H1 (cell line): ENCODE data around the gene KHDC4. TPM values are rescaled to one million over a fixed set of nuclear protein-coding genes. Genes with fewer than 3 reads are reported as not detected.

ENCODE experiments used
- CTCF ChIA-PET: fragments of 300-600 bp; sonication (Branson Sonifier 250); formaldehyde crosslinking; loops from one replicate; lab custom pipeline; 2021; ENCODE audit not compliant: partially characterized antibody; lab: Charles Lee
- POLR2A ChIA-PET: fragments of 300-600 bp; sonication (Branson Sonifier 250); formaldehyde crosslinking; loops from one replicate; lab custom pipeline; 2021; ENCODE audit warnings: inconsistent platforms; ENCODE audit not compliant: partially characterized antibody; lab: Charles Lee
- DNase-seq, 2 experiments: peaks; one replicate each; pipeline versions ENCODE4 v3.0.0 to v3.0.0-alpha.2; 2010 to 2022; ENCODE audit warnings: low spot score in 2 of 2, low read depth in 1 of 2, mixed read lengths in 1 of 2
- FAIRE-seq: peaks from 2 replicates; lab custom pipeline; 2011; peaks lifted over from hg19 to GRCh38; lab: Jason Lieb, UNC
- H2AFZ ChIP-seq: 2 replicates; pipeline ENCODE4 v1.8.1; 2012; ENCODE audit warnings: low read length, inconsistent platforms
- H2AK5ac ChIP-seq: 2 replicates; pipeline ENCODE4 v1.6.1; 2013; ENCODE audit warnings: low read depth, low read length
- H2BK120ac ChIP-seq: replicated peaks from 2 replicates; pipeline ENCODE3; 2013; ENCODE audit warnings: low read depth, low read length, inconsistent platforms
- H2BK12ac ChIP-seq: 2 replicates; pipeline ENCODE4 v1.6.1; 2013; ENCODE audit warnings: low read depth, low read length
- H2BK15ac ChIP-seq: 2 replicates; pipeline ENCODE4 v1.6.1; 2013; ENCODE audit warnings: low read length
- H2BK20ac ChIP-seq: 2 replicates; pipeline ENCODE4 v1.6.1; 2013; ENCODE audit warnings: low read length
- H2BK5ac ChIP-seq: 2 replicates; pipeline ENCODE4 v1.6.1; 2013; ENCODE audit warnings: low read depth, low read length
- H3K14ac ChIP-seq: 2 replicates; pipeline ENCODE4 v1.6.1; 2013; ENCODE audit warnings: inconsistent platforms; ENCODE audit not compliant: insufficient read length
- H3K18ac ChIP-seq: 2 replicates; pipeline ENCODE4 v1.6.1; 2013; ENCODE audit warnings: low read length; ENCODE audit errors: extremely low read depth
- H3K23ac ChIP-seq: 2 replicates; pipeline ENCODE4 v1.6.1; 2013; ENCODE audit warnings: inconsistent platforms; ENCODE audit not compliant: insufficient read length
- H3K23me2 ChIP-seq: 2 replicates; pipeline ENCODE4 v1.6.1; 2013; ENCODE audit warnings: low read depth, low read length
- H3K27ac ChIP-seq: 2 replicates; pipeline ENCODE4 v1.6.1; 2011; ENCODE audit warnings: low read depth, low read length, inconsistent platforms
- H3K27me3 ChIP-seq, 4 experiments: replicated peaks in 1 of 4; 1 replicate in 1 of 4; 2 replicates in 3 of 4; pipeline versions ENCODE4 v1.6.1 to v1.8.1; 2011 to 2013; ENCODE audit warnings: low read length in 3 of 4, mild to moderate bottlenecking in 3 of 4, inconsistent platforms in 2 of 4, mixed read lengths in 2 of 4, moderate library complexity in 1 of 4; ENCODE audit not compliant: control insufficient read depth in 3 of 4, insufficient read depth in 3 of 4; ENCODE audit errors: extremely low read depth in 1 of 4
- H3K36me3 ChIP-seq, 4 experiments: 2 replicates each; pipeline versions ENCODE4 v1.6.1 to v1.8.1; 2011 to 2013; ENCODE audit warnings: mild to moderate bottlenecking in 4 of 4, low read length in 3 of 4, moderate library complexity in 2 of 4, control low read depth in 1 of 4, inconsistent platforms in 1 of 4; ENCODE audit not compliant: insufficient read depth in 4 of 4, control insufficient read depth in 2 of 4
- H3K4ac ChIP-seq: replicated peaks from 2 replicates; pipeline ENCODE3; 2013; ENCODE audit warnings: low read length, low read depth, mixed read lengths, inconsistent platforms; ENCODE audit not compliant: insufficient read length
- H3K4me1 ChIP-seq, 4 experiments: replicated peaks in 1 of 4; 1 replicate in 1 of 4; 2 replicates in 3 of 4; pipeline versions ENCODE4 v1.6.1 to v1.8.1; 2011 to 2013; ENCODE audit warnings: low read length in 3 of 4, inconsistent platforms in 2 of 4, mixed read lengths in 1 of 4; ENCODE audit not compliant: insufficient read depth in 4 of 4, control insufficient read depth in 3 of 4
- H3K4me2 ChIP-seq, 2 experiments: 2 replicates each; pipeline versions ENCODE4 v1.6.1 to v1.8.1; 2011 to 2013; ENCODE audit warnings: low read depth in 2 of 2, low read length in 2 of 2, control low read depth in 1 of 2, inconsistent platforms in 1 of 2, mild to moderate bottlenecking in 1 of 2; ENCODE audit not compliant: insufficient read depth in 1 of 2
- H3K4me3 ChIP-seq, 4 experiments: fragments of 200-600, 300-600 bp in 1 of 4; sonication (generic), shearing (Covaris generic), sonication (Bioruptor Twin) in 1 of 4; 2 replicates each; pipeline versions ENCODE4 v1.5.1 to v1.8.1; 2011 to 2016; ENCODE audit warnings: low read length in 4 of 4, low read depth in 3 of 4, control low read depth in 2 of 4, inconsistent platforms in 2 of 4, mild to moderate bottlenecking in 2 of 4, mixed read lengths in 1 of 4, moderate library complexity in 1 of 4; ENCODE audit not compliant: insufficient read depth in 2 of 4; ENCODE audit errors: extremely low read depth in 1 of 4
- H3K56ac ChIP-seq: replicated peaks from 2 replicates; pipeline ENCODE3; 2013; ENCODE audit warnings: low read depth, mild to moderate bottlenecking, mixed read lengths, low read length, inconsistent platforms; ENCODE audit not compliant: insufficient read length
- H3K79me1 ChIP-seq: 2 replicates; pipeline ENCODE4 v1.6.1; 2013; ENCODE audit warnings: low read depth, low read length, control low read depth
- H3K79me2 ChIP-seq, 2 experiments: 2 replicates each; pipeline versions ENCODE4 v1.6.1 to v1.8.1; 2012 to 2013; ENCODE audit warnings: low read length in 2 of 2, mild to moderate bottlenecking in 2 of 2, inconsistent platforms in 1 of 2; ENCODE audit not compliant: insufficient read depth in 2 of 2, control insufficient read depth in 1 of 2
- H3K9ac ChIP-seq, 4 experiments: replicated peaks in 1 of 4; 1 replicate in 1 of 4; 2 replicates in 3 of 4; pipeline versions ENCODE4 v1.6.1 to v1.8.1; 2011 to 2013; ENCODE audit warnings: low read depth in 3 of 4, low read length in 3 of 4, control low read depth in 2 of 4, mild to moderate bottlenecking in 2 of 4, moderate library complexity in 2 of 4, inconsistent platforms in 1 of 4; ENCODE audit errors: extremely low read depth in 1 of 4
- H3K9me3 ChIP-seq, 2 experiments: 2 replicates each; pipeline versions ENCODE4 v1.6.1 to v1.8.1; 2012 to 2013; ENCODE audit warnings: mild to moderate bottlenecking in 2 of 2, moderate library complexity in 2 of 2, control low read depth in 1 of 2, inconsistent platforms in 1 of 2, low read depth in 1 of 2, low read length in 1 of 2, mixed read lengths in 1 of 2; ENCODE audit not compliant: insufficient read depth in 2 of 2
- H4K20me1 ChIP-seq, 2 experiments: replicated peaks in 1 of 2; 2 replicates each; pipeline versions ENCODE3 to v1.8.1; 2011 to 2013; ENCODE audit warnings: inconsistent platforms in 2 of 2, low read length in 2 of 2, mild to moderate bottlenecking in 1 of 2; ENCODE audit not compliant: insufficient read depth in 2 of 2, control insufficient read depth in 1 of 2
- H4K5ac ChIP-seq: 2 replicates; pipeline ENCODE4 v1.6.1; 2013; ENCODE audit warnings: low read length, low read depth, mixed read lengths, inconsistent platforms; ENCODE audit not compliant: insufficient read length
- H4K8ac ChIP-seq: 2 replicates; pipeline ENCODE4 v1.8.0; 2013; ENCODE audit warnings: mild to moderate bottlenecking, moderate library complexity, low read length, inconsistent platforms; ENCODE audit not compliant: insufficient read depth; ENCODE audit errors: extremely low read depth
- H4K91ac ChIP-seq: replicated peaks from 2 replicates; pipeline ENCODE3; 2013; ENCODE audit warnings: low read length, mixed read lengths, inconsistent platforms; ENCODE audit not compliant: insufficient read length
- CBX5 ChIP-seq: fragments of 300-800, 300-1000 bp; sonication (generic); IDR thresholded peaks from 2 replicates; pipeline ENCODE4 v1.7.1; 2016; ENCODE audit warnings: antibody characterized with exemption, low read length, low read depth
- CREB1 ChIP-seq: IDR thresholded peaks from 2 replicates; pipeline ENCODE4 v1.6.1; 2012; ENCODE audit warnings: inconsistent platforms
- HDAC6 ChIP-seq: IDR thresholded peaks from one replicate; pipeline ENCODE4 v1.7.1; 2012; ENCODE audit warnings: low read depth, mild to moderate bottlenecking, inconsistent platforms, low read length, moderate library complexity
- NANOG ChIP-seq: IDR thresholded peaks from 2 replicates; pipeline ENCODE4 v1.6.1; 2011; ENCODE audit warnings: low read length, low read depth, mild to moderate bottlenecking, inconsistent platforms; ENCODE audit not compliant: insufficient read depth, poor library complexity, severe bottlenecking
- RXRA ChIP-seq: IDR thresholded peaks from 2 replicates; pipeline ENCODE4 v1.6.1; 2011; ENCODE audit warnings: low read depth, mild to moderate bottlenecking, low read length, moderate library complexity; ENCODE audit not compliant: insufficient read depth
- YY1 ChIP-seq: IDR thresholded peaks from 2 replicates; pipeline ENCODE4 v1.6.1; 2011; ENCODE audit warnings: low read depth, mild to moderate bottlenecking, low read length
- WGBS, 2 experiments: shearing (Covaris generic) in 1 of 2; methylation state at CpG; one replicate each; pipeline versions ENCODE4 v1.1.6 to v1.1.7; 2013 to 2015; ENCODE audit warnings: low lambda C conversion rate in 2 of 2, mixed read lengths in 2 of 2, inconsistent platforms in 1 of 2, low coverage in 1 of 2, missing lambda C conversion rate in 1 of 2; ENCODE audit not compliant: insufficient replicate concordance in 2 of 2, insufficient coverage in 1 of 2, insufficient read length in 1 of 2; ENCODE audit errors: extremely low coverage in 1 of 2, missing lambda C conversion rate in 1 of 2; 5-methylcytosine and 5-hydroxymethylcytosine counted together
- polyA plus RNA-seq, 7 experiments: library from polyadenylated mRNA; depleted of rRNA in 3 of 7; stranded (reverse) in 5 of 7; unstranded in 2 of 7; fragments of >200 nt in 5 of 7; fragments of 200-250 nt in 2 of 7; gene quantifications; 1 replicate in 5 of 7; 2 replicates in 1 of 7; 4 replicates in 1 of 7; pipeline versions ENCODE4 v1.2.1 to v1.2.3, GENCODE V29; 2011 to 2013; ENCODE audit warnings: missing spikeins in 2 of 7, mixed read lengths in 2 of 7
- total RNA-seq: library from RNA; stranded (reverse); fragmentation: NEBNext Ultra II Directional; extraction: Animal tissue kit (Norgen Biotek cat#: 25700); gene quantifications from 2 replicates; pipeline ENCODE4 v1.2.1, GENCODE V29; 2021

The KHDC4 gene
- total and polyA plus RNA-seq, 2 of the 8 experiments (the other 6 are each of a cell fraction or from before 2014, with no cell fraction given) = 56.6 to 81.1 TPM

DNA sequence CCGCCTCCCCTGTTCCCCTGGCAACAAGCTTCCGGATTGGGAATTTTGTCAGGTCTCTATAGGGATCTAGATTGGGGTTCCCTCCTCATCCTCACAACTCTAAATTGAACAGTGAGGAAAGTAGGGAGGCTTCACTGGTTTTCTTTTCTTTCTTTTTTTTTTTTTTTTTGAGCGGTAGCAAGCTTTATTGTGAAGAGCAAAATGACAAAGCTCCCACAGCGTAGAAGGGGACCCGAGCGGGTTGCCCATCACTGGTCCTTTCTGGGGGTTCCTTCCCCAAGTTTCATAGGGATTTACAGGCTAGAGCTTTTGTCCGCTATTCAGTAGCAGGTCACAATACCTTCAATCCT lies 33.8 kb upstream of the KHDC4 start:
- H3K4me3 ChIP-seq = no peak overlapping the region
- H4K91ac ChIP-seq = no peak overlapping the region
- H2BK20ac ChIP-seq = no peak overlapping the region
- TF ChIP-seq HDAC6 (no peak), CBX5 (no peak), NANOG (no peak), RXRA (no peak), YY1 (no peak), CREB1 (no peak)
- H3K36me3 ChIP-seq = peaks cover 17 to 43% (median 31%) of the 10 kb centered on the region in 4 experiments
- 0 out of 4 replicates have a peak overlapping the region, but pooled peaks of 1 of the 2 experiments have one; percentile 9 for H3K4me2 ChIP-seq
- no peak overlapping the region for H3K14ac ChIP-seq
- DNase-seq (no peak), FAIRE-seq (no peak)
- WGBS, 2 experiments = 77% methylated on average over 6 of the region's 7 CpGs; no CpG with 5 or more reads in 1 of the 2 experiments
- H2BK12ac ChIP-seq = no peak overlapping the region
- H3K18ac ChIP-seq = no peak overlapping the region
- no peaks in the 10 kb centered on the region for H3K9me3 ChIP-seq
- peak overlapping the region; percentile 75; the same call in 1 of the 2 replicates for H3K27ac ChIP-seq
- no peak overlapping the region for H2BK120ac ChIP-seq
- no peak overlapping the region for H2AK5ac ChIP-seq
- H3K4me1 ChIP-seq = peaks cover 0 to 33% (median 17%) of the 10 kb centered on the region in 4 experiments; a peak in 6 of 7 replicates
- no peak overlapping the region for H2BK5ac ChIP-seq
- peaks cover 28% of the 10 kb centered on the region for H3K79me1 ChIP-seq
- no peaks in the 10 kb centered on the region for H3K23me2 ChIP-seq
- no peak overlapping the region for H3K56ac ChIP-seq
- H3K4ac ChIP-seq = no peak overlapping the region
- H4K5ac ChIP-seq = no peak overlapping the region
- no peaks in the 10 kb centered on the region for H3K27me3 ChIP-seq
- H3K9ac ChIP-seq = no peak overlapping the region
- peaks cover 17 to 31% of the 10 kb centered on the region in 2 experiments for H4K20me1 ChIP-seq
- no peak overlapping the region; the same call in 1 of the 2 replicates for H4K8ac ChIP-seq
- CTCF ChIA-PET = interaction anchor here (0.7 to 6.7 kb wide), 16 partner anchors 10 to 266 kb away, joined by 3 to 79 read pairs (median 6); partner anchors contain the start of genes ARHGEF2, LAMTOR2, RIT1 and UBQLN4
- H3K79me2 ChIP-seq = peaks cover 7 to 52% of the 10 kb centered on the region in 2 experiments; a peak in 3 of 4 replicates
- H3K23ac ChIP-seq = no peak overlapping the region
- H2AFZ ChIP-seq = no peak overlapping the region
- no peak overlapping the region for H2BK15ac ChIP-seq
- POLR2A ChIA-PET = interaction anchor here (0.7 to 16.7 kb wide), 12 partner anchors 17 to 115 kb away, joined by 3 to 282 read pairs (median 4); partner anchors contain the start of genes ARHGEF2, KHDC4, LAMTOR2 and RAB25
